ENCODE data around the gene PKP4.

GRCh38 chr2:158619496-158619895 is 162.7 kb downstream of the PKP4 start:
- TF ChIP-seq CTCF (IDR thresholded peaks at IDR 0.05; ENCODE audit: insufficient read depth, low read length, poor library complexity, severe bottlenecking): no peak
- TF ChIP-seq EZH2phosphoT487 (conservative IDR thresholded peaks at IDR 0.05; ENCODE audit: low read length): no peak
